GM23248 (cell line): ENCODE results near the gene RIOK2.

ENCODE experiments used
- EZH2 ChIP-seq: fragments of 200-600 bp; sonication (generic); IDR thresholded peaks from 2 replicates; pipeline ENCODE4 v1.6.1; 2018; ENCODE audit warnings: antibody characterized with exemption, mild to moderate bottlenecking; ENCODE audit not compliant: insufficient read depth, poor library complexity, severe bottlenecking
- EZH2phosphoT487 ChIP-seq: fragments of 200-600 bp; sonication (generic); IDR thresholded peaks from 2 replicates; pipeline ENCODE4 v1.6.1; 2018; ENCODE audit warnings: antibody characterized with exemption, moderate library complexity, mild to moderate bottlenecking, low read depth; ENCODE audit not compliant: insufficient read depth

DNA sequence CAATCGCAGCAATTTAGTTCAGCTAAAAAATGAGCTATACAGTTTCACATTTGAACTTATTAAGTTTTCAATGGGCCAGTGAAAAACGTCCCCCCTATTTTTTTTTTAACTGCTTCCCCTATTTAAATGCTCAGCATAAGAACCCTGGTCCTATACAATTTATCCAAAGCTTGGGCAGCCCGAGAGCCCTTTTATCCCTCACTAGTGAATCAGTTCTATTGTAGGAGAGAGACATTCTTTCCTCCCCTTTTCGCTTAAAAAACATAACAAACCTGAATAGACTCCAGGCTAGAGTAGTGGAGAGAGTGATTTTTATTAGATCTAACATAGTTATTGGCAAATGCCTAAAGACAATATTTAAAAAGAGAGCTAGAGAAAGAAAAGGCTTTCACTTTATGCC lies 42.0 kb downstream of the RIOK2 start:
- TF ChIP-seq EZH2 (no peak), EZH2phosphoT487 (no peak)
